ENCODE results near the gene GNA15.

- TF ChIP-seq, protein P1, sequence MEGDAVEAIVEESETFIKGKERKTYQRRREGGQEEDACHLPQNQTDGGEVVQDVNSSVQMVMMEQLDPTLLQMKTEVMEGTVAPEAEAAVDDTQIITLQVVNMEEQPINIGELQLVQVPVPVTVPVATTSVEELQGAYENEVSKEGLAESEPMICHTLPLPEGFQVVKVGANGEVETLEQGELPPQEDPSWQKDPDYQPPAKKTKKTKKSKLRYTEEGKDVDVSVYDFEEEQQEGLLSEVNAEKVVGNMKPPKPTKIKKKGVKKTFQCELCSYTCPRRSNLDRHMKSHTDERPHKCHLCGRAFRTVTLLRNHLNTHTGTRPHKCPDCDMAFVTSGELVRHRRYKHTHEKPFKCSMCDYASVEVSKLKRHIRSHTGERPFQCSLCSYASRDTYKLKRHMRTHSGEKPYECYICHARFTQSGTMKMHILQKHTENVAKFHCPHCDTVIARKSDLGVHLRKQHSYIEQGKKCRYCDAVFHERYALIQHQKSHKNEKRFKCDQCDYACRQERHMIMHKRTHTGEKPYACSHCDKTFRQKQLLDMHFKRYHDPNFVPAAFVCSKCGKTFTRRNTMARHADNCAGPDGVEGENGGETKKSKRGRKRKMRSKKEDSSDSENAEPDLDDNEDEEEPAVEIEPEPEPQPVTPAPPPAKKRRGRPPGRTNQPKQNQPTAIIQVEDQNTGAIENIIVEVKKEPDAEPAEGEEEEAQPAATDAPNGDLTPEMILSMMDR (IDR thresholded peaks at IDR 0.05) = no peak
- TF ChIP-seq POLR2A (IDR thresholded peaks at IDR 0.05) = no peak
Measured at GRCh38 chr19:3120611-3121276, 15.1 kb upstream of the GNA15 start.

Data from esophagus squamous epithelium (tissue), 4 donors.